NCI-H69 (cell line): Measurements from ENCODE around the gene NCLN.
"Not testable (repeated sequence)": the region's sequence is repeated elsewhere in the genome, so short reads cannot be mapped to it uniquely, and the experiment has no call there.

Experiments
- DNase-seq: peaks from one replicate; lab custom pipeline; 2025; lab: John Stamatoyannopoulos, UW

NCLN gene

GRCh38 chr19:3154957-3155736, 30.6 kb upstream of the NCLN start:
- DNase-seq = peak; percentile 86

- DNase-seq = no peak
These were observed 28.5 kb upstream of the NCLN start for GRCh38 chr19:3157096-3157845.

GRCh38 chr19:3159565-3159964, 26.2 kb upstream of the NCLN start:
- DNase-seq = no peak

GRCh38 chr19:3160219-3160618, 25.5 kb upstream of the NCLN start:
- DNase-seq = no peak

GRCh38 chr19:3161453-3161852, 24.3 kb upstream of the NCLN start:
- no peak for DNase-seq

- peak; percentile 43 for DNase-seq
These were observed 23.1 kb upstream of the NCLN start for GRCh38 chr19:3162418-3163229.

GRCh38 chr19:3163230-3163886, 22.4 kb upstream of the NCLN start:
- DNase-seq = peak; percentile 86

- DNase-seq = no peak
These were observed 21.8 kb upstream of the NCLN start for GRCh38 chr19:3163943-3164342.

GRCh38 chr19:3167533-3168272, 18.0 kb upstream of the NCLN start:
- DNase-seq = no peak

GRCh38 chr19:3171894-3172672, 13.6 kb upstream of the NCLN start:
- no peak for DNase-seq

- DNase-seq = not testable (repeated sequence)
These were observed 13.1 kb upstream of the NCLN start for GRCh38 chr19:3172673-3173000.

- peak; percentile 83 for DNase-seq
These were observed 9.7 kb upstream of the NCLN start for GRCh38 chr19:3175781-3176714.

GRCh38 chr19:3176715-3177501, 8.8 kb upstream of the NCLN start:
- peak; percentile 39 for DNase-seq

GRCh38 chr19:3178377-3178972, 7.3 kb upstream of the NCLN start, which contains the start of gene S1PR4:
TSS of gene S1PR4 (plus strand) at chr19:3178769. CDS start at chr19:3178793, 24 bp downstream.
- no peak for DNase-seq

- no peak for DNase-seq
These were observed 6.6 kb upstream of the NCLN start for GRCh38 chr19:3178973-3179738.

- DNase-seq = no peak
These were observed 5.9 kb upstream of the NCLN start for GRCh38 chr19:3179739-3180293.
